ENCODE results near the gene KIRREL2.
A peak's percentile ranks its signal among the peaks of the same experiment; 100 is the strongest.

KIRREL2 gene

DNA sequence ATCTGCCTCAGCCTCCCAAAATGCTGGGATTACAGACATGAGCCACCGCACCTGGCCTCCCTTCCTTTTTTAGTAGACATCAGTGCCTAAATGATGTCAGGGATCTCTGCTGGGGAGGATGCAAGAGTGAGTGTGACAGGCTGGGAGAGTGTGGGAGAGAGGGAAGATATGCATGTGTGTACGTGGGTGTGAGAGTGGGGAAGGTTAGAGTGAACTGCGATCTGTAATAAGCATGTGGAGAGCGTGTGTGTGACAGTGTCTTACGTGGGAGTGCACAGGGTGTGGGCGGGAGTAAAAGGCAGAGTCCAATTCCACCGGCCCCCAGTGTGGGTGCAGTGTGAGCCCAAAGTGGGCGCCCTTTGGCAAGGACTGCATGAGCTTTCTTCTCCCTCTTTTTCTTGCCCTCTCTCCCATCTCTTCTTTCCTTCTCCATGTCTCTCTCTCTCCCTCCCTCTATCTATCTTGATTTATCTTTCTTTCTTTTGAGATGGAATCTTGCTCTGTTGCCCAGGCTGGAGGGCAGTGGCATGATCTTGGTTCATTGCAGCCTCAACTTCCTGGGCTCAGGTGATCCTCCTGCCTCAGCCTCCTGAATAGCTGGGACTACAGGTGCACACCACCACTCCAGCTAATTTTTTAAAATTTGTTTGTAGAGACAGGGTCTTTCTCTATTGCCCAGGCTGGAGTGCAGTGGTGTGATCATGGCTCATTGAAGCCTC lies 3.5 kb upstream of the KIRREL2 start:
- TF ChIP-seq, protein P1, sequence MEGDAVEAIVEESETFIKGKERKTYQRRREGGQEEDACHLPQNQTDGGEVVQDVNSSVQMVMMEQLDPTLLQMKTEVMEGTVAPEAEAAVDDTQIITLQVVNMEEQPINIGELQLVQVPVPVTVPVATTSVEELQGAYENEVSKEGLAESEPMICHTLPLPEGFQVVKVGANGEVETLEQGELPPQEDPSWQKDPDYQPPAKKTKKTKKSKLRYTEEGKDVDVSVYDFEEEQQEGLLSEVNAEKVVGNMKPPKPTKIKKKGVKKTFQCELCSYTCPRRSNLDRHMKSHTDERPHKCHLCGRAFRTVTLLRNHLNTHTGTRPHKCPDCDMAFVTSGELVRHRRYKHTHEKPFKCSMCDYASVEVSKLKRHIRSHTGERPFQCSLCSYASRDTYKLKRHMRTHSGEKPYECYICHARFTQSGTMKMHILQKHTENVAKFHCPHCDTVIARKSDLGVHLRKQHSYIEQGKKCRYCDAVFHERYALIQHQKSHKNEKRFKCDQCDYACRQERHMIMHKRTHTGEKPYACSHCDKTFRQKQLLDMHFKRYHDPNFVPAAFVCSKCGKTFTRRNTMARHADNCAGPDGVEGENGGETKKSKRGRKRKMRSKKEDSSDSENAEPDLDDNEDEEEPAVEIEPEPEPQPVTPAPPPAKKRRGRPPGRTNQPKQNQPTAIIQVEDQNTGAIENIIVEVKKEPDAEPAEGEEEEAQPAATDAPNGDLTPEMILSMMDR (IDR thresholded peaks at IDR 0.05; ENCODE audit: unreplicated experiment in 3 of 3): no peak
- peak overlapping the region; percentile 12 to 92 (median 54) for H3K27ac Mint-ChIP-seq
- H3K4me3 Mint-ChIP-seq: peak overlapping the region; percentile 22 to 88 (median 39)
- H3K27me3 Mint-ChIP-seq (ENCODE audit: low read depth): peaks cover 50% of the 10 kb centered on the region
- peaks cover 3% of the 10 kb centered on the region for H3K36me3 Mint-ChIP-seq (ENCODE audit: low read depth)
- no peaks in the 10 kb centered on the region for H3K9me3 Mint-ChIP-seq
- H3K4me1 Mint-ChIP-seq: peaks cover 28% of the 10 kb centered on the region

DNA sequence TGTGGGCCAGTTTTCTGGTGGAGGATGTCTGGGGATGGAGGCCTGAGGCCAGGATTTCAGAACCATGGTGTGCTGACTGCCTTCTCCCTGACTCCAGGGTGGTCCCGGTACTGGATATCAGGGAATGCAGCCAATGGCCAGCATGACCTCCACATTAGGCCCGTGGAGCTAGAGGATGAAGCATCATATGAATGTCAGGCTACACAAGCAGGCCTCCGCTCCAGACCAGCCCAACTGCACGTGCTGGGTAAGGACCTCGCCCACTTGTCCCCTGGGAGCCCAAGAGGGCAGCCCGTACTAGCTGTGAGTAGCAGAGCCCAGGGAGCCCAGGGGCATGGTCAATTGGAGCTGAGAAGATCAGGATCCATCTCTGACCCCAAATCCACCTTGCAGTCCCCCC lies 1.6 kb downstream of the KIRREL2 start:
- Mint-ChIP-seq H3K27ac (no peak overlapping the region), H3K27me3 (ENCODE audit: low read depth) (peaks cover 76% of the 10 kb centered on the region)

DNA sequence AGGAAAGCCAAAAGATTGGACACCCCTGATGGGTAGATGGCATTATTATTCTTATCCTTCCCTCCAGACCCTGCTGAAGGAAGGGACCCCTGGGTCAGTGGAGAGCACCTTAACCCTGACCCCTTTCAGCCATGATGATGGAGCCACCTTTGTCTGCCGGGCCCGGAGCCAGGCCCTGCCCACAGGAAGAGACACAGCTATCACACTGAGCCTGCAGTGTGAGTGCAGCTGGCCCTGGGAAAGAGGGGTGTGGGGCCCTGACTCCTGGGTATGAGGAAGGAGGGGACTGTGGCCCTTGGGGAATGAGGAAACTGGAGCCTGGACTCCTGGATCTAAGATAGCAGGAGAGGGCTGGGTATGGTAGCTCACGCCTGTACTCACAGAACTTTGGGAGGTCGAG lies 2.7 kb downstream of the KIRREL2 start:
- H3K4me1 Mint-ChIP-seq: peaks cover 15% of the 10 kb centered on the region
- peaks cover 85% of the 10 kb centered on the region for H3K27me3 Mint-ChIP-seq (ENCODE audit: low read depth)
- peak overlapping the region in 1 of 3 experiments; percentile 26 for H3K4me3 Mint-ChIP-seq
- H3K9me3 Mint-ChIP-seq: no peaks in the 10 kb centered on the region
- TF ChIP-seq, protein P1 (IDR thresholded peaks at IDR 0.05; ENCODE audit: unreplicated experiment in 3 of 3): no peak
- no peak overlapping the region for H3K27ac Mint-ChIP-seq
- peaks cover 10% of the 10 kb centered on the region for H3K36me3 Mint-ChIP-seq (ENCODE audit: low read depth)

More for the DNA sequence above, 1.6 kb downstream of the KIRREL2 start:
- peaks cover 17% of the 10 kb centered on the region for H3K4me1 Mint-ChIP-seq
- TF ChIP-seq, protein P1 (IDR thresholded peaks at IDR 0.05; ENCODE audit: unreplicated experiment in 3 of 3): no peak
- peak overlapping the region; percentile 69 to 95 (median 84) for H3K4me3 Mint-ChIP-seq
- peaks cover 10% of the 10 kb centered on the region for H3K36me3 Mint-ChIP-seq (ENCODE audit: low read depth)
- H3K9me3 Mint-ChIP-seq: no peaks in the 10 kb centered on the region

DNA sequence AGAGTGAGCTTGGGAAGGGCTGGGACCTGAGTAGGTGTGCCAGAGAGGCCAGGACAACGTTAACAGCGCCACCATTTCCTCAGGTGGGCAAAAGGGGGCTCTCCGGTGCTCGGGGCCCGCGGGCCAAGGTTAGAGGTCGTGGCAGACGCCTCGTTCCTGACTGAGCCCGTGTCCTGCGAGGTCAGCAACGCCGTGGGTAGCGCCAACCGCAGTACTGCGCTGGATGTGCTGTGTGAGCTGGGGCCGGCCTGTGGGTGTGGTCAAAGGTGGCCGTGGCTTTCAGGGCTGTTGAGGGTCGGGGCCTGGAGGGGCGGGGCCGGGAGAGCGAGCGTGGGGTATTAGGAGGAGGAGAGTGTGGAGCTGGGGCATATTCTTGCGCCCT lies 3.7 kb downstream of the KIRREL2 start:
- no peaks in the 10 kb centered on the region for H3K9me3 Mint-ChIP-seq
- peak overlapping the region in 1 of 3 experiments; percentile 76 for H3K4me3 Mint-ChIP-seq
- H3K4me1 Mint-ChIP-seq: peaks cover 5% of the 10 kb centered on the region
- H3K27ac Mint-ChIP-seq: no peak overlapping the region
- H3K27me3 Mint-ChIP-seq (ENCODE audit: low read depth): peaks cover 85% of the 10 kb centered on the region
- peaks cover 10% of the 10 kb centered on the region for H3K36me3 Mint-ChIP-seq (ENCODE audit: low read depth)
- TF ChIP-seq, protein P1 (IDR thresholded peaks at IDR 0.05; ENCODE audit: unreplicated experiment in 3 of 3): no peak

DNA sequence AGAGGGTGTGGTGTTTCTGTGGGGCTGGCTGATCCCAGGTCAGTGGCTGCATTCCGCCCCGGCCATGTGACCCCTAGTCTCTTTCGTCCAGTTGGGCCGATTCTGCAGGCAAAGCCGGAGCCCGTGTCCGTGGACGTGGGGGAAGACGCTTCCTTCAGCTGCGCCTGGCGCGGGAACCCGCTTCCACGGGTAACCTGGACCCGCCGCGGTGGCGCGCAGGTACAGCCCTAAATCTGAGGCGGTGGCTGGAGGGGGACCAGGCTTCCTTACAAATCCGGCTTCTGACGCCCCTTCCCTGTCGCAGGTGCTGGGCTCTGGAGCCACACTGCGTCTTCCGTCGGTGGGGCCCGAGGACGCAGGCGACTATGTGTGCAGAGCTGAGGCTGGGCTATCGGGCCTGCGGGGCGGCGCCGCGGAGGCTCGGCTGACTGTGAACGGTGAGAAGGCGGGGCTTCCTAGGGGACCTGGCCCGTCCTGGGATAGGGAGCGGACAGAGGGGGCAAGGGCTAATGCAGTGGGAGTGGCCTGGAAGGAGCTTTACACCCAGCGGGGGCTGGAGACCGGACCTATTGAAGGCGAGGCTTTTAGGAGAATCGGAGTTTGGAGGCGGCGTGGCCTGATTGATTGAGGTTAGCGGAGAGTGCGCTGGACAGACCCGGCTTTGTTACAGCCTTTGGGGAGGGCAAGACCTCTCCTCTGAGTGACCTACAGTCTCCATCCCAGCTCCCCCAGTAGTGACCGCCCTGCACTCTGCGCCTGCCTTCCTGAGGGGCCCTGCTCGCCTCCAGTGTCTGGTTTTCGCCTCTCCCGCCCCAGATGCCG lies 4.3 kb downstream of the KIRREL2 start:
- no peaks in the 10 kb centered on the region for H3K9me3 Mint-ChIP-seq
- peak overlapping the region in 1 of 3 experiments; percentile 61 for H3K27ac Mint-ChIP-seq
- peak overlapping the region; percentile 33 to 76 (median 49) for H3K4me3 Mint-ChIP-seq

More for the DNA sequence above, 4.3 kb downstream of the KIRREL2 start:
- Mint-ChIP-seq H3K4me1 (no peaks in the 10 kb centered on the region), H3K27me3 (ENCODE audit: low read depth) (peaks cover 85% of the 10 kb centered on the region), H3K36me3 (ENCODE audit: low read depth) (peaks cover 16% of the 10 kb centered on the region)
- TF ChIP-seq, protein P1 (IDR thresholded peaks at IDR 0.05; ENCODE audit: unreplicated experiment in 3 of 3): no peak

Measured in nephron (organoid).